Effector memory CD4-positive, alpha-beta T cell (primary cell): ENCODE results near the gene WDPCP.

Source experiments
- DNase-seq, 3 donors: peaks; one replicate each; pipeline ENCODE4 v3.0.0-alpha.2; 2020
- H3K27ac ChIP-seq: 2 replicates; pipeline ENCODE4 v1.7.0; 2013; ENCODE audit warnings: mild to moderate bottlenecking, low read length, moderate library complexity; ENCODE audit not compliant: insufficient read depth, poor library complexity, severe bottlenecking
- H3K27me3 ChIP-seq: replicated peaks from 2 replicates; pipeline ENCODE4 v1.7.0; 2013; ENCODE audit warnings: mild to moderate bottlenecking, low read length; ENCODE audit not compliant: insufficient read depth, control insufficient read depth, poor library complexity, severe bottlenecking
- H3K36me3 ChIP-seq: 2 replicates; pipeline ENCODE4 v1.7.0; 2013; ENCODE audit warnings: mild to moderate bottlenecking, low read length, moderate library complexity; ENCODE audit not compliant: control insufficient read depth, insufficient read depth
- H3K4me1 ChIP-seq: 2 replicates; pipeline ENCODE4 v1.7.0; 2013; ENCODE audit warnings: low read length, mild to moderate bottlenecking; ENCODE audit not compliant: control insufficient read depth, insufficient read depth, poor library complexity, severe bottlenecking
- H3K4me3 ChIP-seq: 2 replicates; pipeline ENCODE4 v1.7.0; 2013; ENCODE audit warnings: low read length, low read depth, mild to moderate bottlenecking; ENCODE audit not compliant: insufficient read depth, poor library complexity, severe bottlenecking
- H3K9me3 ChIP-seq: 2 replicates; pipeline ENCODE4 v1.7.0; 2013; ENCODE audit warnings: mild to moderate bottlenecking, low read length, moderate library complexity; ENCODE audit not compliant: control insufficient read depth

Gene WDPCP

GRCh38 chr2:63514781-63515180 is 73.5 kb downstream of the WDPCP start:
- DNase-seq: no peak
- Histone ChIP-seq H3K4me1 (no peaks in the 10 kb centered on the region), H3K27me3 (no peaks in the 10 kb centered on the region), H3K27ac (no peak overlapping the region), H3K9me3 (no peaks in the 10 kb centered on the region), H3K36me3 (no peaks in the 10 kb centered on the region), H3K4me3 (no peak overlapping the region)

GRCh38 chr2:63514237-63514716 is 74.0 kb downstream of the WDPCP start:
- H3K9me3 ChIP-seq: no peaks in the 10 kb centered on the region
- H3K27ac ChIP-seq: no peak overlapping the region
- no peaks in the 10 kb centered on the region for H3K36me3 ChIP-seq
- no peak overlapping the region for H3K4me3 ChIP-seq
- DNase-seq: no peak
- H3K4me1 ChIP-seq: no peaks in the 10 kb centered on the region
- no peaks in the 10 kb centered on the region for H3K27me3 ChIP-seq

- Histone ChIP-seq H3K36me3 (no peaks in the 10 kb centered on the region), H3K4me3 (no peak overlapping the region), H3K27ac (no peak overlapping the region), H3K27me3 (no peaks in the 10 kb centered on the region), H3K9me3 (no peaks in the 10 kb centered on the region), H3K4me1 (no peaks in the 10 kb centered on the region)
- no peak for DNase-seq
These were observed 82.0 kb downstream of the WDPCP start for GRCh38 chr2:63506320-63506719.

GRCh38 chr2:63503818-63504217 is 84.5 kb downstream of the WDPCP start:
- H3K4me1 ChIP-seq: no peaks in the 10 kb centered on the region
- H3K4me3 ChIP-seq: no peak overlapping the region
- H3K27me3 ChIP-seq: no peaks in the 10 kb centered on the region
- DNase-seq: no peak
- no peaks in the 10 kb centered on the region for H3K9me3 ChIP-seq
- H3K36me3 ChIP-seq: no peaks in the 10 kb centered on the region
- no peak overlapping the region for H3K27ac ChIP-seq

GRCh38 chr2:63500398-63500797 is 87.9 kb downstream of the WDPCP start:
- no peaks in the 10 kb centered on the region for H3K36me3 ChIP-seq
- DNase-seq: no peak
- H3K9me3 ChIP-seq: no peaks in the 10 kb centered on the region
- no peaks in the 10 kb centered on the region for H3K4me1 ChIP-seq
- H3K4me3 ChIP-seq: no peak overlapping the region
- no peaks in the 10 kb centered on the region for H3K27me3 ChIP-seq
- no peak overlapping the region for H3K27ac ChIP-seq

- no peak overlapping the region for H3K4me3 ChIP-seq
These were observed 90.7 kb downstream of the WDPCP start for GRCh38 chr2:63497576-63497975.

GRCh38 chr2:63494968-63495367 is 93.3 kb downstream of the WDPCP start:
- Histone ChIP-seq H3K9me3 (no peaks in the 10 kb centered on the region), H3K4me3 (no peak overlapping the region), H3K36me3 (no peaks in the 10 kb centered on the region), H3K27me3 (no peaks in the 10 kb centered on the region), H3K4me1 (no peaks in the 10 kb centered on the region), H3K27ac (no peak overlapping the region)
- DNase-seq: no peak

More at GRCh38 chr2:63497576-63497975, 90.7 kb downstream of the WDPCP start:
- DNase-seq: no peak
- Histone ChIP-seq H3K9me3 (no peaks in the 10 kb centered on the region), H3K4me1 (no peaks in the 10 kb centered on the region), H3K27ac (no peak overlapping the region), H3K36me3 (no peaks in the 10 kb centered on the region), H3K27me3 (no peaks in the 10 kb centered on the region)

GRCh38 chr2:63494100-63494499 is 94.2 kb downstream of the WDPCP start:
- no peak overlapping the region for H3K27ac ChIP-seq
- H3K4me3 ChIP-seq: no peak overlapping the region
- no peaks in the 10 kb centered on the region for H3K27me3 ChIP-seq
- no peaks in the 10 kb centered on the region for H3K36me3 ChIP-seq
- no peak for DNase-seq
- no peaks in the 10 kb centered on the region for H3K9me3 ChIP-seq
- H3K4me1 ChIP-seq: no peaks in the 10 kb centered on the region

- H3K27ac ChIP-seq: no peak overlapping the region
- H3K36me3 ChIP-seq: no peaks in the 10 kb centered on the region
- no peak overlapping the region for H3K4me3 ChIP-seq
- H3K4me1 ChIP-seq: no peaks in the 10 kb centered on the region
- H3K9me3 ChIP-seq: no peaks in the 10 kb centered on the region
- no peaks in the 10 kb centered on the region for H3K27me3 ChIP-seq
- no peak for DNase-seq
These were observed 100.1 kb downstream of the WDPCP start for GRCh38 chr2:63488118-63488713.

- Histone ChIP-seq H3K36me3 (no peaks in the 10 kb centered on the region), H3K4me3 (no peak overlapping the region), H3K27me3 (no peaks in the 10 kb centered on the region), H3K27ac (no peak overlapping the region), H3K4me1 (no peaks in the 10 kb centered on the region), H3K9me3 (no peaks in the 10 kb centered on the region)
- DNase-seq: no peak
These were observed 101.4 kb downstream of the WDPCP start for GRCh38 chr2:63486861-63487290.
